Hepatocyte (in vitro differentiated cells): ENCODE measurements around the gene EVI5L.

Experiments used
- EZH2 ChIP-seq: fragments of 200-600 bp; sonication (generic); IDR thresholded peaks from 2 replicates; pipeline ENCODE4 v1.6.1; 2016; ENCODE audit warnings: antibody characterized with exemption, mild to moderate bottlenecking, borderline replicate concordance
- EZH2phosphoT487 ChIP-seq: fragments of 200-600 bp; sonication (generic); IDR thresholded peaks from one replicate; pipeline ENCODE4 v1.6.1; 2018; ENCODE audit warnings: antibody characterized with exemption, mild to moderate bottlenecking, low read depth, moderate library complexity; ENCODE audit not compliant: unreplicated experiment, severe bottlenecking
- TF ChIP-seq, protein P1 (sequence below): fragments of 200-600 bp; sonication (generic); IDR thresholded peaks from 2 replicates; pipeline ENCODE4 v1.5.1; 2016; ENCODE audit warnings: antibody characterized with exemption, mild to moderate bottlenecking; ENCODE audit not compliant: poor library complexity

GRCh38 chr19:7787141-7787540 lies 42.9 kb upstream of the EVI5L start:
- TF ChIP-seq, protein P1, sequence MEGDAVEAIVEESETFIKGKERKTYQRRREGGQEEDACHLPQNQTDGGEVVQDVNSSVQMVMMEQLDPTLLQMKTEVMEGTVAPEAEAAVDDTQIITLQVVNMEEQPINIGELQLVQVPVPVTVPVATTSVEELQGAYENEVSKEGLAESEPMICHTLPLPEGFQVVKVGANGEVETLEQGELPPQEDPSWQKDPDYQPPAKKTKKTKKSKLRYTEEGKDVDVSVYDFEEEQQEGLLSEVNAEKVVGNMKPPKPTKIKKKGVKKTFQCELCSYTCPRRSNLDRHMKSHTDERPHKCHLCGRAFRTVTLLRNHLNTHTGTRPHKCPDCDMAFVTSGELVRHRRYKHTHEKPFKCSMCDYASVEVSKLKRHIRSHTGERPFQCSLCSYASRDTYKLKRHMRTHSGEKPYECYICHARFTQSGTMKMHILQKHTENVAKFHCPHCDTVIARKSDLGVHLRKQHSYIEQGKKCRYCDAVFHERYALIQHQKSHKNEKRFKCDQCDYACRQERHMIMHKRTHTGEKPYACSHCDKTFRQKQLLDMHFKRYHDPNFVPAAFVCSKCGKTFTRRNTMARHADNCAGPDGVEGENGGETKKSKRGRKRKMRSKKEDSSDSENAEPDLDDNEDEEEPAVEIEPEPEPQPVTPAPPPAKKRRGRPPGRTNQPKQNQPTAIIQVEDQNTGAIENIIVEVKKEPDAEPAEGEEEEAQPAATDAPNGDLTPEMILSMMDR: no peak
- TF ChIP-seq EZH2 (no peak), EZH2phosphoT487 (no peak)
